Activated T-cell treated with anti-CD3 and anti-CD28 coated beads, Interleukin-2, amount 50 U/mL, for 72 hours (primary cell): Measurements from ENCODE around the gene TEX28. TPM values are rescaled to one million over a fixed set of nuclear protein-coding genes. Genes with fewer than 3 reads are reported as not detected.

Experiments used
- ATAC-seq, 2 donors: fragments of 150-1000 bp; cut with Tn5 transposase; replicated peaks in 1 of 2; 2 replicates each; pipeline ENCODE4 v1.10.0; 2021; ENCODE audit warnings: moderate library complexity in 2 of 2, mild to moderate bottlenecking in 1 of 2
- DNase-seq, 2 donors: peaks; one replicate each; pipeline ENCODE4 v3.0.0; 2021 to 2022; ENCODE audit warnings: mixed read lengths in 1 of 2
- H3K27ac Mint-ChIP-seq: one replicate; pipeline ENCODE4 v1.8.0; 2022; ENCODE audit warnings: mild to moderate bottlenecking, moderate library complexity, mixed read lengths
- H3K27me3 Mint-ChIP-seq: one replicate; pipeline ENCODE4 v1.8.0; 2022; ENCODE audit warnings: low read depth, mixed read lengths
- H3K36me3 Mint-ChIP-seq, 2 donors: one replicate each; pipeline ENCODE4 v1.8.0; 2022; ENCODE audit warnings: mixed read lengths in 2 of 2, mild to moderate bottlenecking in 1 of 2; ENCODE audit not compliant: insufficient read depth in 2 of 2
- H3K4me1 Mint-ChIP-seq: one replicate; pipeline ENCODE4 v1.8.0; 2022; ENCODE audit warnings: low read depth, mixed read lengths
- H3K4me3 Mint-ChIP-seq, 2 donors: one replicate each; pipeline ENCODE4 v1.8.0; 2022; ENCODE audit warnings: mild to moderate bottlenecking in 2 of 2, mixed read lengths in 2 of 2, moderate library complexity in 2 of 2
- H3K9me3 Mint-ChIP-seq, 2 donors: one replicate each; pipeline ENCODE4 v1.8.0; 2022; ENCODE audit warnings: mixed read lengths in 2 of 2
- total RNA-seq, 2 donors: library from RNA; stranded (reverse); gene quantifications; one replicate each; pipeline ENCODE4 v1.2.3, GENCODE V29; 2022

Gene TEX28
- total RNA-seq, 2 donors from 2014 or later = not detected

GRCh38 chrX:154323537-154323936 is 28.6 kb upstream of the TEX28 start:
- H3K4me3 Mint-ChIP-seq = no peak overlapping the region
- peaks cover 8% of the 10 kb centered on the region for H3K27me3 Mint-ChIP-seq
- H3K27ac Mint-ChIP-seq = no peak overlapping the region
- DNase-seq = no peak
- H3K9me3 Mint-ChIP-seq = no peaks in the 10 kb centered on the region
- ATAC-seq = no peak
- peaks cover 43% of the 10 kb centered on the region for H3K4me1 Mint-ChIP-seq
- H3K36me3 Mint-ChIP-seq = no peaks in the 10 kb centered on the region

GRCh38 chrX:154322890-154323289 is 28.0 kb upstream of the TEX28 start:
- H3K4me3 Mint-ChIP-seq = no peak overlapping the region
- H3K36me3 Mint-ChIP-seq = no peaks in the 10 kb centered on the region
- no peak overlapping the region for H3K27ac Mint-ChIP-seq
- H3K27me3 Mint-ChIP-seq = peaks cover 8% of the 10 kb centered on the region
- no peaks in the 10 kb centered on the region for H3K9me3 Mint-ChIP-seq
- peaks cover 39% of the 10 kb centered on the region for H3K4me1 Mint-ChIP-seq
- no peak for ATAC-seq
- DNase-seq = no peak

GRCh38 chrX:154321594-154321993 is 26.7 kb upstream of the TEX28 start:
- peak overlapping the region in 1 of 2 donors; percentile 7 for H3K4me3 Mint-ChIP-seq
- H3K27me3 Mint-ChIP-seq = peaks cover 8% of the 10 kb centered on the region
- H3K27ac Mint-ChIP-seq = no peak overlapping the region
- no peaks in the 10 kb centered on the region for H3K36me3 Mint-ChIP-seq
- ATAC-seq (peak; percentile 28 to 47), DNase-seq (no peak)
- H3K4me1 Mint-ChIP-seq = peaks cover 38% of the 10 kb centered on the region
- no peaks in the 10 kb centered on the region for H3K9me3 Mint-ChIP-seq

DNA sequence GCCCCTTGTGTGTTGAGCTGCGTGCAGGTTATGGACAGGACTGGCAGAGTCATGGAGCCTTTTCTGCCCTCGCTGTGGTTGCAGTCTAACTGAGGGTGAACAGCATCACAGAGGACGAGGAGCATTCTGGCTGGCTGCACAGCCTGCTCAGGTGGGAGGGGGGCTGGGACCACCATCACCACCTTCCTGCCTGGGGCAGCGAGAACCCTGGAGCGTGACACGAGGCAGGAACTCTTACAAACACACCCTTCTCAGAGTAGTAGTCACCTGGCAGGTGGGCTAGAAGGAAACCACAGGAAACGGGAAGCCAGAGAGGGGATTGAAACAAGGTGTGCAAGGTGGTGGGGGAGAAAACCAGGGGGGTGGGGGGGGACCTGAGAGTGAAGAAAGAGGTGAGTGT is 26.2 kb upstream of the TEX28 start:
- Mint-ChIP-seq H3K27ac (no peak overlapping the region), H3K27me3 (peaks cover 8% of the 10 kb centered on the region), H3K36me3 (no peaks in the 10 kb centered on the region), H3K4me1 (peaks cover 34% of the 10 kb centered on the region), H3K4me3 (peak overlapping the region in 1 of 2 donors; percentile 50), H3K9me3 (no peaks in the 10 kb centered on the region)
- DNase-seq (no peak), ATAC-seq (no peak)

GRCh38 chrX:154320406-154320805 is 25.5 kb upstream of the TEX28 start:
- Mint-ChIP-seq H3K36me3 (no peaks in the 10 kb centered on the region), H3K9me3 (no peaks in the 10 kb centered on the region), H3K4me1 (peaks cover 31% of the 10 kb centered on the region), H3K27me3 (peaks cover 5% of the 10 kb centered on the region), H3K4me3 (no peak overlapping the region), H3K27ac (no peak overlapping the region)
- ATAC-seq (no peak), DNase-seq (no peak)

- H3K4me3 Mint-ChIP-seq = peak overlapping the region in 1 of 2 donors; percentile 43
- no peaks in the 10 kb centered on the region for H3K9me3 Mint-ChIP-seq
- H3K36me3 Mint-ChIP-seq = no peaks in the 10 kb centered on the region
- no peak overlapping the region for H3K27ac Mint-ChIP-seq
- DNase-seq = no peak
- H3K4me1 Mint-ChIP-seq = peaks cover 55% of the 10 kb centered on the region
- H3K27me3 Mint-ChIP-seq = peaks cover 8% of the 10 kb centered on the region
- no peak for ATAC-seq
Observed at GRCh38 chrX:154317391-154317995, 22.6 kb upstream of the TEX28 start.

GRCh38 chrX:154315416-154315815 is 20.5 kb upstream of the TEX28 start:
- peaks cover 62% of the 10 kb centered on the region for H3K4me1 Mint-ChIP-seq
- no peak for DNase-seq

GRCh38 chrX:154313147-154313546 is 18.2 kb upstream of the TEX28 start:
- no peaks in the 10 kb centered on the region for H3K36me3 Mint-ChIP-seq
- DNase-seq = peak; percentile 39 to 44
- peaks cover 20% of the 10 kb centered on the region for H3K27me3 Mint-ChIP-seq
- no peaks in the 10 kb centered on the region for H3K9me3 Mint-ChIP-seq
- H3K4me3 Mint-ChIP-seq = peak overlapping the region; percentile 67 to 96
- H3K27ac Mint-ChIP-seq = peak overlapping the region; percentile 97
- peaks cover 66% of the 10 kb centered on the region for H3K4me1 Mint-ChIP-seq
- peak; percentile 72 to 80 for ATAC-seq

More at GRCh38 chrX:154315416-154315815, 20.5 kb upstream of the TEX28 start:
- no peak overlapping the region for H3K4me3 Mint-ChIP-seq
- ATAC-seq = no peak
- H3K27ac Mint-ChIP-seq = no peak overlapping the region
- no peaks in the 10 kb centered on the region for H3K9me3 Mint-ChIP-seq
- no peaks in the 10 kb centered on the region for H3K36me3 Mint-ChIP-seq
- H3K27me3 Mint-ChIP-seq = peaks cover 20% of the 10 kb centered on the region

DNA sequence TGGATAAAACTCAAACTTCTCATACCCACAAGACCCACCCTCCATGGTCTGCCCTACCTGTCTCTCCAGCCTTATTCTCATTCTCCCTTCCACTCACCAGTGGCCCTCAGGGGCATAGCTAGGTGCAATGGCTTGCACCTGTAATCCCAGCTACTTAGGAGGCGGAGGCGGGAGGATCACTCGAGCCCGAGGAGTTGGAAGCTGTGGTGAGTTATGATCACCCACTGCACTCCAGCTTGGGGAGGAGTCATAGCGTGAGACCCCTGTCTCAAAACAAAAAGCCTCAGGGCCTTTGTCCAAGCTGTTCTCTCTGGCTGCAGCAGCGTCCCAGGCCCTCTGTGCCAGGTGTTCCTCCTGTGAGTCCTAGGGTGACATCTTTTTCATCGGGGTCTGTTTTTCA is 17.2 kb upstream of the TEX28 start:
- no peak for DNase-seq
- Mint-ChIP-seq H3K27ac (no peak overlapping the region), H3K27me3 (peaks cover 20% of the 10 kb centered on the region), H3K36me3 (no peaks in the 10 kb centered on the region), H3K4me3 (peak overlapping the region in 1 of 2 donors; percentile 96), H3K4me1 (peaks cover 65% of the 10 kb centered on the region), H3K9me3 (no peaks in the 10 kb centered on the region)
- no peak for ATAC-seq

- peak; percentile 20 to 21 for ATAC-seq
- peaks cover 24% of the 10 kb centered on the region for H3K27me3 Mint-ChIP-seq
- peaks cover 59% of the 10 kb centered on the region for H3K4me1 Mint-ChIP-seq
- H3K36me3 Mint-ChIP-seq = no peaks in the 10 kb centered on the region
- H3K4me3 Mint-ChIP-seq = no peak overlapping the region
- no peaks in the 10 kb centered on the region for H3K9me3 Mint-ChIP-seq
- peak overlapping the region; percentile 18 for H3K27ac Mint-ChIP-seq
- DNase-seq = no peak
Observed at GRCh38 chrX:154310616-154311536, 16.0 kb upstream of the TEX28 start.

GRCh38 chrX:154309041-154309775 is 14.3 kb upstream of the TEX28 start:
- no peak for ATAC-seq
- Mint-ChIP-seq H3K4me3 (no peak overlapping the region), H3K4me1 (peaks cover 51% of the 10 kb centered on the region), H3K9me3 (no peaks in the 10 kb centered on the region), H3K27ac (no peak overlapping the region), H3K27me3 (peaks cover 25% of the 10 kb centered on the region), H3K36me3 (no peaks in the 10 kb centered on the region)
- no peak for DNase-seq

- no peak overlapping the region for H3K4me3 Mint-ChIP-seq
- peaks cover 26% of the 10 kb centered on the region for H3K27me3 Mint-ChIP-seq
- ATAC-seq (peak; percentile 76), DNase-seq (peak; percentile 82 to 85)
- peak overlapping the region; percentile 34 for H3K27ac Mint-ChIP-seq
- H3K4me1 Mint-ChIP-seq = peaks cover 42% of the 10 kb centered on the region
- H3K36me3 Mint-ChIP-seq = no peaks in the 10 kb centered on the region
- no peaks in the 10 kb centered on the region for H3K9me3 Mint-ChIP-seq
Observed at GRCh38 chrX:154308108-154308946, 13.4 kb upstream of the TEX28 start.
